ENCODE measurements around the gene ELN.
"Not testable (repeated sequence)": the region's sequence is repeated elsewhere in the genome, so short reads cannot be mapped to it uniquely, and the experiment has no call there.

ELN gene

GRCh38 chr7:74000489-74001149, 27.4 kb upstream of the ELN start:
- DNase-seq (ENCODE audit: low read depth in 2 of 2): no peak

GRCh38 chr7:74001150-74001494, 26.9 kb upstream of the ELN start:
- no peak for DNase-seq (ENCODE audit: low read depth in 2 of 2)

GRCh38 chr7:74002474-74003017, 25.4 kb upstream of the ELN start:
- peak in 1 of 2 donors; percentile 2 for DNase-seq (ENCODE audit: low read depth in 2 of 2)

- no peak for DNase-seq (ENCODE audit: low read depth in 2 of 2)
Observed at GRCh38 chr7:74003621-74004020, 24.4 kb upstream of the ELN start.

GRCh38 chr7:74006032-74006431, 21.9 kb upstream of the ELN start:
- DNase-seq (ENCODE audit: low read depth in 2 of 2): no peak

- no peak for DNase-seq (ENCODE audit: low read depth in 2 of 2)
Observed at GRCh38 chr7:74006451-74007241, 21.3 kb upstream of the ELN start.

GRCh38 chr7:74007242-74007567, 20.8 kb upstream of the ELN start:
- no peak for DNase-seq (ENCODE audit: low read depth in 2 of 2)

- no peak for DNase-seq (ENCODE audit: low read depth in 2 of 2)
Observed at GRCh38 chr7:74008687-74009086, 19.3 kb upstream of the ELN start.

- DNase-seq (ENCODE audit: low read depth in 2 of 2): no peak
Observed at GRCh38 chr7:74009719-74010118, 18.3 kb upstream of the ELN start.

- DNase-seq (ENCODE audit: low read depth in 2 of 2): no peak
Observed at GRCh38 chr7:74010407-74010806, 17.6 kb upstream of the ELN start.

- not testable (repeated sequence) for DNase-seq (ENCODE audit: low read depth in 2 of 2)
Observed at GRCh38 chr7:74011421-74011820, 16.6 kb upstream of the ELN start.

GRCh38 chr7:74012842-74013249, 15.1 kb upstream of the ELN start:
- no peak for DNase-seq (ENCODE audit: low read depth in 2 of 2)

GRCh38 chr7:74013539-74014272, 14.3 kb upstream of the ELN start:
- no peak for DNase-seq (ENCODE audit: low read depth in 2 of 2)

GRCh38 chr7:74014931-74015330, 13.0 kb upstream of the ELN start:
- DNase-seq (ENCODE audit: low read depth in 2 of 2): no peak

GRCh38 chr7:74015670-74016069, 12.3 kb upstream of the ELN start:
- DNase-seq (ENCODE audit: low read depth in 2 of 2): no peak

- no peak for DNase-seq (ENCODE audit: low read depth in 2 of 2)
Observed at GRCh38 chr7:74017125-74017524, 10.8 kb upstream of the ELN start.

GRCh38 chr7:74018246-74018895, 9.6 kb upstream of the ELN start:
- no peak for DNase-seq (ENCODE audit: low read depth in 2 of 2)

- DNase-seq (ENCODE audit: low read depth in 2 of 2): no peak
Observed at GRCh38 chr7:74019149-74019548, 8.8 kb upstream of the ELN start.

- no peak for DNase-seq (ENCODE audit: low read depth in 2 of 2)
Observed at GRCh38 chr7:74020390-74020789, 7.6 kb upstream of the ELN start.

- DNase-seq (ENCODE audit: low read depth in 2 of 2): no peak
Observed at GRCh38 chr7:74021546-74022320, 6.2 kb upstream of the ELN start.

GRCh38 chr7:74022507-74022906, 5.5 kb upstream of the ELN start:
- no peak for DNase-seq (ENCODE audit: low read depth in 2 of 2)
